HL-60 (cell line): ENCODE data around the gene ERC2.

Experiments used
- DNase-seq, 2 experiments: peaks; one replicate each; pipeline ENCODE4 v3.0.0-alpha.2; 2010 to 2020; ENCODE audit warnings: low read depth in 1 of 2, low spot score in 1 of 2
- H3K27ac ChIP-seq: fragments of 250-450 bp; sonication (Bioruptor Pico); replicated peaks from 2 replicates; pipeline ENCODE4 v1.5.1; 2020; ENCODE audit warnings: mild to moderate bottlenecking, moderate library complexity
- H3K27me3 ChIP-seq: fragments of 250-450 bp; sonication (Bioruptor Pico); 2 replicates; pipeline ENCODE4 v1.5.1; 2021; ENCODE audit warnings: mild to moderate bottlenecking, moderate library complexity; ENCODE audit not compliant: insufficient read depth, poor library complexity, severe bottlenecking
- H3K4me3 ChIP-seq: replicated peaks from 2 replicates; pipeline ENCODE4 v1.5.1; 2011; ENCODE audit warnings: mild to moderate bottlenecking, control low read depth, low read length; ENCODE audit not compliant: insufficient read depth
- CTCF ChIP-seq: IDR thresholded peaks from one replicate; pipeline ENCODE4 v1.5.1; 2011; ENCODE audit warnings: low read length, control low read depth, inconsistent platforms; ENCODE audit not compliant: insufficient read depth
- GABPA ChIP-seq: IDR thresholded peaks from 2 replicates; pipeline ENCODE4 v1.6.1; 2012; ENCODE audit warnings: low read depth
- POLR2AphosphoS5 ChIP-seq: IDR thresholded peaks from 2 replicates; pipeline ENCODE4 v1.6.1; 2012; ENCODE audit warnings: low read depth
- REST ChIP-seq: IDR thresholded peaks from 2 replicates; pipeline ENCODE4 v1.6.1; 2012; ENCODE audit warnings: low read depth; ENCODE audit not compliant: insufficient replicate concordance
- SPI1 ChIP-seq: IDR thresholded peaks from 2 replicates; pipeline ENCODE4 v1.6.1; 2012; ENCODE audit warnings: low read depth, mild to moderate bottlenecking, borderline replicate concordance

Gene ERC2

GRCh38 chr3:56375654-56376053 lies 92.6 kb downstream of the ERC2 start:
- Histone ChIP-seq H3K27ac (no peak overlapping the region), H3K27me3 (no peaks in the 10 kb centered on the region), H3K4me3 (no peak overlapping the region)
- no peak for TF ChIP-seq POLR2AphosphoS5
- no peak for TF ChIP-seq SPI1
- no peak for TF ChIP-seq GABPA
- TF ChIP-seq REST = no peak
- no peak for TF ChIP-seq CTCF
- peak; percentile 33 to 39 for DNase-seq

- no peak for DNase-seq
- Histone ChIP-seq H3K4me3 (no peak overlapping the region), H3K27me3 (no peaks in the 10 kb centered on the region), H3K27ac (no peak overlapping the region)
- TF ChIP-seq CTCF (no peak), SPI1 (no peak)
Measured at GRCh38 chr3:56373386-56373785, 94.9 kb downstream of the ERC2 start.

GRCh38 chr3:56370991-56371775 lies 97.1 kb downstream of the ERC2 start:
- TF ChIP-seq POLR2AphosphoS5 (no peak), SPI1 (no peak), GABPA (no peak), REST (no peak), CTCF (no peak)
- Histone ChIP-seq H3K27ac (no peak overlapping the region), H3K4me3 (no peak overlapping the region), H3K27me3 (no peaks in the 10 kb centered on the region)
- DNase-seq = no peak

- TF ChIP-seq SPI1 (no peak), POLR2AphosphoS5 (no peak), REST (no peak), CTCF (no peak), GABPA (no peak)
- DNase-seq = no peak
- Histone ChIP-seq H3K27me3 (no peaks in the 10 kb centered on the region), H3K4me3 (no peak overlapping the region), H3K27ac (no peak overlapping the region)
Measured at GRCh38 chr3:56369914-56370313, 98.4 kb downstream of the ERC2 start.
